COLO829 (cell line): ENCODE results near the gene UBE2D1.
"Not testable (repeated sequence)": the region's sequence is repeated elsewhere in the genome, so short reads cannot be mapped to it uniquely, and the experiment has no call there.

Experiments
- DNase-seq: peaks from one replicate; pipeline ENCODE4 v3.0.0; 2012; ENCODE audit warnings: low spot score

UBE2D1 gene

DNA sequence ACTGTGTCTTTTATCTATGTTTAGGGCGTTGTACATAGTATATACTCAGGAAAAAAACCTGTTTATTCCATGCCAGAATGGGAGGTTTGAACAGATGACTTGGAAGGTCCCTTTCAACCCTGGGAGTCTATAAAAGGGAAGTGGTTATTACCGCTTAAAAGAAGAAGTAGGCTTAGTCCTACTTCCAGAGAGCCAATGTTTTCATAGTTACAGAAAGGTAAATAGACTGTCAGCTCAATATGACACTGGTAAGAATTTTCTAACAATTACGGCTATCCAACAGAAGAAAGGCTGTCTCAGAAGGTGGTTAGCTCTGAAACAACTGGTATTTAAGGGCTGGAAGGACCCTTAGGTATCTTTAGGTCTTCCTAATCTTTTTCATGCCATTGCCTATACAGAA, 49.3 kb downstream of the UBE2D1 start:
- DNase-seq = no peak

DNA sequence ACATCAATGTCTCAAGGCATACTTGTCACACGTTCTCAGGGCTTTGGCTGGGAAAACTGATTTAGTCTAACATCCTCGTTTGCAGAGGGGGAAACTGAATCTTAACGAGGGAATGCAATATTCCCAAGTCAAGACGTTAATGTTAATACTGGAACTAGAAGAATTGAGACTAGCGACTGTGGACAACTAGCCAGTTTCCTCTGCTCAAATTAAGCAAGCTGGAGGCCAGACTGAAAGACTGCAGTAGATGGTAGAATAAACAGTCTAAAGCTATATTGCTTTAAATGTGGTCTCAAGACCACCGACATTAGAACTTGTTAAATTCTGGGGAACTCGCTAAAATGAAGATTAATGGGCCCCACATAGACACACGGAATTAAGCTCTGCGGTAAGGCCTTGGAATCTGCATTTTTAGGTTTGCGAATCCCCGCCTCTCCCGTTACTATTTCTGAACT, 49.8 kb downstream of the UBE2D1 start:
- DNase-seq = no peak

DNA sequence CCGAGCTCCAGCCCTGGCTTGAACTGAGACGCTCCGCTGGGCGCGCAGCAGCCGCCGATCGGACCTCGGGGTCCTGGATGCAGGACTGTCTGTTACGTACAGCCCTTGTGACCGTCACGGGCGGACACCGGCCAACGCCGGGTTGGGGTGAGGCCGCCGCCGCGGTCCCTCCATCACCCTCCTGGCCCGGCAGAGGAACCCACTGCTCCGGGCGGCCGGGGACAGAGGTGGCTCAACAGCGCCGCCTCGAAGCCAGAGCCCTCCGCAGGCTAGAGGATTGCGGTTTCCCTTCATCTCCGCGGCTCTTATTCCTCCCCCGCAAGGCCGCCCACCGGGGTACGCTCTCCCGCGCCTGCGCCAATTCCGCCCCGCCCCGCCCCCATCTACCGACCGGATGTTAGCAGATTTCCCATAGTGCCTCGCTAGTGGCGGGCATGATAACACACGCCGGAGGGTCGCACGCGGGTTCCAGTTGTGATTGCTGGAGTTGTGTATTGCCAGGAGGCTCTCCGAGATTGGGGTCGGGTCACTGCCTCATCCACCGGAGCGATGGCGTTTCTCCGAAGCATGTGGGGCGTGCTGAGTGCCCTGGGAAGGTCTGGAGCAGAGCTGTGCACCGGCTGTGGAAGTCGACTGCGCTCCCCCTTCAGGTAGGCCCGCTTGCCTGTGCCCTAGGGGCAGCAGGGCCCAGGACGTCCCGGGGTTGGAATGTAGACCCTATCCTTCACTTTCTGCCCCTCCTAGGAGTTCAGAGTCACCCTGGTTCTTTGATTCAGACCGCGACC, 50.4 kb downstream of the UBE2D1 start, which contains the start of gene TFAM:
TSS of gene TFAM (plus strand) at position 412 of the 785 bp plus-strand sequence. CDS start at position 550, 138 bp downstream.
- peak; percentile 95 for DNase-seq

DNA sequence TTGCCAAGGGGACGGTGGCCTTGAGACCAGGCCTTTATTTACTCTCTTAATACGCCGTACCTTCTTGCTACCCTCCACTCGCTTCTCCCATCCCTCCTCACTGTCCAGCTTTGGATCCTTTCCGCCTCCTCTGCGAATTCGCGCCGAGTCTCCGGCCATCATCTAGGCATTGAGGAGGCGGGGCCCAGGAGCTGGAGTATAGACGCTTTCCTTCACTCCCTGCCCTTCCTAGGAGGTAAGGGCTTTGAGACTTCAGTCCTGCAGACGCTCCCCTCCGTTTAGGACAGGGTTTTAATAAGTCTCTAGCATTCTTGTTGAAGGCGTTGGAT, 50.9 kb downstream of the UBE2D1 start:
- DNase-seq = peak; percentile 7

DNA sequence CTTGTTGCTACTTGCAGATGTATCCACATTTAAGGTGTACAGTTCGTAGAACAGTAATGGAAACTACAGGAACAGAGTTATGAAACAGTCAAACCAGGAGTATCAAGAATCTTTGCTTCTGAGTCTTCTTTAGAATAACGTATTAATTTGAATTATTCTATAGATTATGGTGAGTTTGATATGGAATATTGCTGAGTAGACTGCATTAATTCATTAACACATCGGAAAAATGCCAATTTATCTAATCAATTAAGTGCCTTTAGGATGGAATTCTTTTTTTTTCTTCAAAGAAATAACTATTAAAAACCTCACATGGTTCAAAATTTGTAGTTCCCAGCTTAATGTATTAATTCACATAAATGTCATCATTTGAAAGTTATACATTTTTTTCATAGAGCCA, 54.2 kb downstream of the UBE2D1 start:
- DNase-seq = no peak

DNA sequence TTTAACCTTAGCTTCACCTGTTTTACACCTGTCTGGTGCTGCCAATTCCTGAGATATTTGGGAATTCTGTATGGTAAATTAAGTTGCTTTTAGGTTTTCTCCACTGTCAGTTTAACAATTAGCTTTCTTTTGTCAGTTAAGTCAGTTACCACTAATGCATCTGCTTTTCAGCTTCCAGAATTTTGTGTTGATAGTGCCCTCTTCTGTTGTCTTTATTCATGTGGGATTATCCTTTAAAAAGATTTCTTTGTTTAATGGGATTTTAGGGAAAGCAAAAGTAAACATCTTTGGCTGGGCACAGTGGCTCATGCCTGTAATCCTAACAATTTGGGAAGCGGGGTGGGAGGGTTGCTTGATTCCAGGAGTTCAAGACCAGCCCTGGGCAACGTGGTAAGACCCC, 58.5 kb downstream of the UBE2D1 start:
- DNase-seq = no peak

DNA sequence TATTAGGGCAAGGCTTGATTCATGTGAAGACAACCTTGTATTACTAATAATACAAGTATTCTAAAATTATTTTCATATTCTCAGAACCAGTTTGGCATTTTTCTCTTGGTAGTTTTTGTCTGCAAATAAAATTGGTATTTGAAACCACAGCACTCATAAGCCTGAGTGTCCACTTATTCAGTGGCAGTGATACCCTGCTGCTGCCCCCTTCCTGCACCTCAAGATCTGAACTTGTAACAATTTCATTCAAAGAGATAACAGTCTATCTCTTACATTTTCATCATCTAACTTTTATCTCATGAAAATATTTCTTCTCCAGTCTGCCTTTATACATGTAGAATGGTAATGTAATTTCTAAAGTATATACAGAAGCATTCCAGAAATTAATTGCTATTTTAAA, 59.7 kb downstream of the UBE2D1 start:
- DNase-seq = no peak

DNA sequence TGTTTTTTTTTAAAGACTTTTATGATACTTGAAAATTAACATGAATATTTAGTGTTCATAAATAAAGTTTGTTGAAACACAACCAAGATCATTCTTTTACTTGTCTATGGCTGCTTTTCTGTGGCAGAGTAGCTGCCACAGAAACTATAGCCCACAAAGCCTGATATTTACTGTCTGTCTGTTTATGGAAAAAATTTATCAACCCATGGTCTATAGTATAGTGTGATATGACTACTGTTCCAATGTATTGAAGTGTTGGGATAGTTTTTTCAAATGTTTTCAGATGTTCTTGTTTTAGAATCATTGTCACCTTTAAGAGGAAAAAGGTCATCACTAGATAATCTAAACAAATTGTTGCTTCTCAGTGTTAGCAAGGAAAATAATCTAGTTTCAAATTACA, 61.3 kb downstream of the UBE2D1 start:
- no peak for DNase-seq

DNA sequence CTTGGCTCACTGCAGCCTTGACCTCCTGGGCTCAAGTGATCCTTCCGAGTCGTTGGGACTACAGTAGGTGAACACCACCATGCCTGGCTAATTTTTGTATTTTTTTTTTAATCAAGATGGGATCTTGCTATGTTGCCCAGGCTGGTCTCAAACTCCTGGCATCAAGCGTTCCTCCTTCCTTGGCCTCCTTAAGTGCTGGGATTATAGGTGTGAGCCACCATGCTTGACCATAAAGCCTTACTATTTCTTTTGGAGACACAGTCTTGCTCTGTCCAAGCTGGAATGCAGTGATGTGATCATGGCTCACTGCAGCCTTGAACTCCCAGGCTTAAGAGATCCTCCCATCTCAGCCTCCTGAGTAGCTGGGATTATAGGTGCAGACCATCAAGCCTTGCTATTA, 63.0 kb downstream of the UBE2D1 start:
- no peak for DNase-seq

DNA sequence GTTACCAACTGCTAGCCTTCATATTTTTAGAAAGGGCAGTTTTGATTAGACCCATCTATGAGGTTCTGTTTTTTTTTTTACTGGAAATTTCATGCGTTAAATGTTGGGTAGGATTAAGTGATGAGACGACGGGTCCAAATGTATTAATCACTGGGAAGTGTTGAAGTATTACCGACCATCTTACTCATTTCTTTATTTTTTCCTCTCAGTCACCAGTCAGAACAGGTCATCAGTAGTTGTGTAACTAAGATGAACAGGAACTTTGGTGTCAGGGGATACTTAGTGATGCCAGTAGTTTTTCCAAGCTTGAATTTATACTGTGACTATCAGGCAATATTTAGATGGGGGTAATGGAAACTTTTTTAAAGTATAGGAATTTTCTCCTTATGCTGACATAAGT, 64.6 kb downstream of the UBE2D1 start:
- DNase-seq = no peak

DNA sequence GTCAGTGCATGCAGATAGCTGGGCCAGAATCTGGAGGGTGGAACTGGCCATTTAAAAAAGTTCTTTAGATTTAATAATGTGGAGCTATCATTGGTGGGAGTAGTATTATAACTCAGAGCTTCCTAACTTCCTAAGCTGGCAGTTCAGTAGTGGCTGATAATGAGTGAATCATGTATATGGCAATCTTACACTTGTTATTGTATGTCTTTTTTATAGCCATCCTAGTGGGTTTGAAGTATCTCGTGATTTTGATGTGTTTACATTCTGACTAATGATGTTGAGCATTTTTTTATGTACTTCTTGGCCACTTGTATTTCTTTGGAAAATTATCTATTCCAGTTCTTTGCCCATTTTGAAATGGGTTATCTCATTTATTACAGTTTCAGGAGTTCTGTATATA, 65.8 kb downstream of the UBE2D1 start:
- DNase-seq = no peak

DNA sequence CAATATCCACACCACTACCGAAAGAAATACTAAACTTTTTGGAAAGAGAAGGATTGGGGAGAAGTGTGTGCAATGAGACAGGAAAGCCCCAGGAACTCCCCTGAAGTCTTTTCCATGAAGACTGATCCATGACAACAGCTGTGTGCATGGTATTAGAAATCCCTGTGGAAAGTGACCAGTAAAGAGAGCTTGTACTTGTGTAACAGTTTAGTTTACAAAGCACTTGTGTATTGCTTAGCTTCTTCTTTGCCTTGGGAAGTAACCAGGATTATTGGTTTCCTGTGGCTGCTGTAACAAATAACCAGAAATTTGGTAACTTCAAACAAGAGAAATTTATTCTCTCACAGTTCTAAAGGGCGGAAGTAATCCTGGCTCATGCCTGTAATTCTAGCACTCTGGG, 69.2 kb downstream of the UBE2D1 start:
- DNase-seq = no peak

DNA sequence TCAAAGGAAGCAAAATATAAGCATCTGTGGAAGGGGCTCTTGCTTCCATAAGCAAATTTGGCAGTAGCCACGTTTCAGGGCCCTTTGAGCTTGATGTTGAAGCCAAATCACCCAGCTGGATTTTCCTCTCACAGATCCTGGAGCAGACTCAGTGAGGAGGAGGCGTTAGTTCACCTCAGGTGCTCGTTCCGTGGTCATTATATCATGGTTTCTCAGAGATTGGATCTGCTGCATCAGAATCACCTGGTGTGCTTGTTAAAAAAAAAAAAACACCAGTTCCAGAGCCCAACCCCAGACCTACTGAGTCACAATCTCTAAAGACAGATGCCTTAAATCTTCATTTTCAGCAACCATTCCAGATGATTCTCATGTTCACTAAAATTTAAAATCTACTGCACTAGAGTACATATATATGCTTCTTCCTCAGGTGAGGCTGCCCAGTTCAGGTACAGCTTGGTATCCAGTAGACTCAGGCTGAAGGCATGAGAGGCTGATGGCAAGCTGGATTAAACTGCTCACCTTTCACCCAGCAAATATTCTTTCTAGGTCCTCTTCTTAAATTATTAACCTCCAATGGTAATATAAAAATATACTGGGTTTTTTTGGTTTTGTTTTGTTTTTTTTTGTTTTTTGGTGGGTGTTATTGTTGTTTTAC, 75.3 kb downstream of the UBE2D1 start:
- no peak for DNase-seq

DNA sequence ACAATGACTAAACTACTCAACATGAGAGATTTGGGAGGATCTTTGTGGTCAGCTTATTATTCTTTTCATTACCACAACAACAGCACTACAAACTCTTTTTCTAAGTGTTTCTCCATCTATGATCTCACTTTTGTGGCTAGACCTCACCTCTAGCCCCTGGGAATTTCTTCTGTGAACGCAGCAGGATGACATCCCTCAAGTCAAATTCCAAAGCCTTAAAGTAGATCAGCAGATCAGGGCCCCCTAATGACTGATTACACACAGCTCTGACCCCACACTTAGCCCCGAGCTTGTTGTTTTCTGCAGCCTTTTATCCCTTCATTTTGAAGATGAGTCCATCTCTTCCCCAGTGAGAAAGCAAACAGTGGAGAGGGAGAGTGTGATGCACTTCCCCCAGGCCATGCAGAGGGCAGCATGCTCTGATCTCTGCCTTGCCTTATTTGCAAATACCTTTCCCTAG, 77.7 kb downstream of the UBE2D1 start:
- DNase-seq = no peak

DNA sequence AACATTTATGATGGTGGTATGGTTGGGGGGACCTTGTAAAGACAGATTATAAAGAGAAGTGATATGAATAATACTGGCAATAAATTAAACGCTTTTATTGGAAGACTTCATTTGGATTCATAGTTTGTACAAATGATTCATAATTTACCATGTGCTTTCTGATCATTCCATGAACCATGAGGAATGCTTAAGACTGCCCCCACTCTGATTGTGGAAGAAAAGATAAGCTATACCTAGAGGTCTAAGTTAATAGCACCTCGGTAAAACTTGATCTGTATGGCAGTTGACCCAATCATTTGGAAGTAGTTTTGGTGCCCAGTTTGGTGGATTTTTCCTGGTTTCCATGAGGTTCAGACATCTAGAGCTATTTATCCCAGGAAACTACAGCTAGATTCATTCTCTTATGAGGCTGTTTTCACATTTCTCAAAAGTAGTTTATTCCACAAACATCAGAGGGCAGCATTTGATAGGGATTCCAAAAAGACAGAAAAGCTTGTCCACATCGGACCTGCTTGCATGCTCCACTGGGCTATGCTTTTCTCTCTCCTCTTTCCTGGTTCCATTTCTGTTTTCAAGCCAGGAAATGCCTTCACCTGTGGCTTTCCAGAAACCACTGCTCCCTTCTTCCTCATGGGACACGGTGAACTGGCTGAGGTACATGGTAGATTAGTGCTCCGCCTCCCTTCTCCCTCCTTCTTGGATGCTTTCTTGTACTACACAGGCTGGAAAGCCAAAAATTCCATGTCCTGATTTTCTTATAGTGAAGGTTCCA, 79.7 kb downstream of the UBE2D1 start:
- DNase-seq = peak; percentile 24

DNA sequence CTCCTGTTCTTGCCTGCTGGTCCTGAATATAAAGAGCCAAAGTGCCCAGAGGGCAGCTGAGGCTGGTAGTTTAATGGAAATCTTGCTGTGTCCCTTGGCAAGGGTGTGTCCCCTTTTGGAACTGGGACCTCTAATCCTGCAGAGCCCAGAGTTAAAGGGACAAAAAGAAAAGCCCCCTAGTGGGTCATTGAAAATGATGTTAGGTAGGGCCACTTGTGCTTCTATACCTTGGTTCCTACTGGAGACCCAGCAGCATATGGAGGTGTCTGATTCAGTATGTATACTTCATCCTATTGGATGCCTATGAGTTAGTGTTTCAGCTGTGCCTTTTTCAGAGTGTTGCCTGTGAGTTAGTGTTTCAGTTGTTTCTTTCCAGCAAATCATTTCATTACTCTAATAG, 81.0 kb downstream of the UBE2D1 start:
- no peak for DNase-seq

DNA sequence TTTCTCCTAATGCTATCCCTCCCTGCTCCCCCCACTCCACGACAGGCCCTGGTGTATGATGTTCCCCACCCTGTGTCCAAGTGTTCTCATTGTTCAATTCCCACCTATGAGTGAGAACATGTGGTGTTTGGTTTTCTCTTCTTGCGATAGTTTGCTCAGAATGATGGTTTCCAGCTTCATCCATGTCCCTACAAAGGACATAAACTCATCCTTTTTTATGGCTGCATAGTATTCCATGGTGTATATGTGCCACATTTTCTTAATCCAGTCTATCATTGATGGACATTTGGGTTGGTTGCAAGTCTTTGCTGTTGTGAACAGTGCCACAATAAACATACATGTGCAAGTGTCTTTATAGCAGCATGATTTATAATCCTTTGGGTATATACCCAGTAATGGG, 83.1 kb downstream of the UBE2D1 start:
- DNase-seq = not testable (repeated sequence)
